Astrocyte of the cerebellum (primary cell): Measurements from ENCODE around the gene MYRF.

Experiments
- DNase-seq: peaks from one replicate; pipeline ENCODE4 v3.0.0-alpha.2; 2011; ENCODE audit warnings: low read depth
- H3K4me3 ChIP-seq: 2 replicates; pipeline ENCODE4 v1.5.1; 2011; ENCODE audit warnings: mild to moderate bottlenecking, low read depth, low read length, moderate library complexity
- CTCF ChIP-seq: IDR thresholded peaks from 2 replicates; pipeline ENCODE4 v1.5.1; 2012; ENCODE audit warnings: low read length, low read depth, moderate library complexity, mild to moderate bottlenecking; ENCODE audit errors: missing control alignments
- in situ Hi-C: cut with HindIII; loops from 2 replicates; pipeline ENCODE4 v1.10.0; 2017; ENCODE audit warnings: low sequenced_read_pairs

The MYRF gene

GRCh38 chr11:61743486-61744095 is 8.8 kb upstream of the MYRF start:
- in situ Hi-C loops: no loop called here
- no peak overlapping the region for H3K4me3 ChIP-seq
- TF ChIP-seq CTCF: no peak
- no peak for DNase-seq

GRCh38 chr11:61744181-61744580 is 8.3 kb upstream of the MYRF start:
- no peak for TF ChIP-seq CTCF
- H3K4me3 ChIP-seq: no peak overlapping the region
- no peak for DNase-seq
- in situ Hi-C loops: no loop called here

GRCh38 chr11:61744609-61745156 is 7.8 kb upstream of the MYRF start:
- no peak for TF ChIP-seq CTCF
- no peak overlapping the region for H3K4me3 ChIP-seq
- in situ Hi-C loops: no loop called here
- no peak for DNase-seq

DNA sequence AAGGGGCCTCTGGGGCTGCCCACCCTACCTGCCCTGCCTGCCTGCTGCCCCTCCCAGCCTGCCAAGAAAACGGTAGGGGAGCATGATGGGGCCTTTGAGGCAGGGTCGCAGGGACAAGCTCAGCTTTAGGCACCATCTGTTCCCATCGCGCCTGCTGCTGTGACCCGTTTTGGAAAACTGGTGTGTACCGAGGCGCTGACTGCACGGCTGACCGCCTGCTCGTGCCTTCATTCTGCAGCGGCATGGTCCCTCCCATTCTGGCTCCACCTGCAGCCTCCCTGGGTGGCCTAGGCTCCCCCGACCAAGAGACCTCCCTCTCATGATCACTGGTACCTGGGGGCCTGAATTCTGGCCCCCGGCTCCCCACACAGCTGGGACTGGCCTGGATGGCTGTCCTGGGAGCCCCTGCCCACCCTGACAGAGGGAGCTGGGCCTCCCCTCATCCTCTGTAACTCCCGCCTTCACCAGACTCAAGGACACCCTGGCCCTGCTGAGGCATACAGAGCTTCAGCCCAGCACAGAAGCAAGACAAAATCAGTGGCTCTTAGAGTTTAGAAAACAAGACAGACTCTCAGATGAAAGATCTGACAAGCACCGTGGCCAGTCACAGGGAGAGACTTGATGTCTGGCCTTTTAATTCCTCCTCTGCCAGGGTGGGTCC is 6.5 kb upstream of the MYRF start:
- H3K4me3 ChIP-seq: no peak overlapping the region
- no peak for TF ChIP-seq CTCF
- in situ Hi-C loops: no loop called here
- DNase-seq: no peak

- no peak overlapping the region for H3K4me3 ChIP-seq
- DNase-seq: no peak
- in situ Hi-C loops: no loop called here
- no peak for TF ChIP-seq CTCF
Measured at GRCh38 chr11:61746442-61747191, 5.8 kb upstream of the MYRF start.

DNA sequence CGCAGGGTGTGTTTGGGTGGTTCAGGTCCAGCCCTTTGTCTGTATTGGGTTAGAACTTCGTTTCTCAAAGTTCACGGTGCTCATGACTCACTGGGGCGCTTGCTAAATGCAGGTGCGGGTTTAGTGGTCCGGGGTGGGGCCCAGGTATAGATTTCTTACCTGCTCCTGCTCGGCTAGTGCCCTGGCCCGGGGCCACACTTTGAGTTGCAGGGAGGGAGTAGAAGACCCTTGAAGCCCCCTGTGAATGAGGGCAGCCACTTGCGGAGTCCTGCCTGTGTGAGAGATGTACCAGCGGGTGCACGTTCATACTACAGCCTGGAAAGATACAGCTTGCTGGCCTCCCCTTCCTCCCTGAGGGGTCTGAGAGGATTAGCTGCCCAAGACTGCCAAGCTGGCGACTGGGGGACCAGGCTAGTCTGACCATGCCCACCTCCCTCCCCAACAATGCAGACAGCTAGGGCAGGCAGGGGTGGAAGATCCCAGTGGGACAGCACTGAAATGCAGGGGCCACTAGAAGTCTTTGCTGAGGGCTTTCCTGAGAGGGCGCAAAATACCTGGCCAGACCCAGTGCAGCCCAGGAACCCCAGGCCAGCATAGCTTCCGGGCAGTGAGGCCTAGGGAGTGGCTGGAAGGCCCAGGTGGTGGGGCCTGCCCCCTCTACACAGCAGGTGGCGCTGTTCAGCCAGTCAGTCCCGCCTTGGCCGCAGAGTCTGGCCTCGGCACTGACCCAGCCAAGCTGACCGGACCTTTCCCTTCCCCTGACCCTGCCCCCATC is 5.1 kb upstream of the MYRF start:
- DNase-seq: peak; percentile 27
- TF ChIP-seq CTCF: peak; percentile 88
- in situ Hi-C loops: no loop called here

More for the DNA sequence above, 5.1 kb upstream of the MYRF start:
- no peak overlapping the region for H3K4me3 ChIP-seq
